Measurements from ENCODE around the gene ZCRB1.

GRCh38 chr12:42309996-42310395 is 15.9 kb downstream of the ZCRB1 start:
- TF ChIP-seq EP300 (IDR thresholded peaks at IDR 0.05; ENCODE audit: borderline replicate concordance) (no peak), TCF12 (IDR thresholded peaks at IDR 0.05; ENCODE audit: low read depth) (no peak), RAD21 (IDR thresholded peaks at IDR 0.05; ENCODE audit: low read depth) (no peak), USF1 (IDR thresholded peaks at IDR 0.05) (no peak), CREB1 (IDR thresholded peaks at IDR 0.05; ENCODE audit: low read depth) (no peak), TAF1 (IDR thresholded peaks at IDR 0.05; ENCODE audit: low read depth) (no peak), NFIC (IDR thresholded peaks at IDR 0.05) (no peak), YY1 (IDR thresholded peaks at IDR 0.05; ENCODE audit: low read depth) (no peak), TEAD4 (IDR thresholded peaks at IDR 0.05) (no peak), FOXM1 (IDR thresholded peaks at IDR 0.05; ENCODE audit: borderline replicate concordance, low read depth) (no peak), MAX (IDR thresholded peaks at IDR 0.05) (no peak), REST (IDR thresholded peaks at IDR 0.05; ENCODE audit: low read depth) (no peak), EGR1 (IDR thresholded peaks at IDR 0.05) (no peak), CEBPB (IDR thresholded peaks at IDR 0.05) (no peak)

All from Ishikawa (cell line).